H1 (cell line): ENCODE measurements around the gene HAPLN3. TPM values are rescaled to one million over a fixed set of nuclear protein-coding genes. Genes with fewer than 3 reads are reported as not detected.

Experiments used
- CTCF ChIA-PET: fragments of 300-600 bp; sonication (Branson Sonifier 250); formaldehyde crosslinking; loops from one replicate; lab custom pipeline; 2021; ENCODE audit not compliant: partially characterized antibody; lab: Charles Lee
- POLR2A ChIA-PET: fragments of 300-600 bp; sonication (Branson Sonifier 250); formaldehyde crosslinking; loops from one replicate; lab custom pipeline; 2021; ENCODE audit warnings: inconsistent platforms; ENCODE audit not compliant: partially characterized antibody; lab: Charles Lee
- DNase-seq, 2 experiments: peaks; one replicate each; pipeline versions ENCODE4 v3.0.0 to v3.0.0-alpha.2; 2010 to 2022; ENCODE audit warnings: low spot score in 2 of 2, low read depth in 1 of 2, mixed read lengths in 1 of 2
- FAIRE-seq: peaks from 2 replicates; lab custom pipeline; 2011; peaks lifted over from hg19 to GRCh38; lab: Jason Lieb, UNC
- H2AFZ ChIP-seq: 2 replicates; pipeline ENCODE4 v1.8.1; 2012; ENCODE audit warnings: low read length, inconsistent platforms
- H2AK5ac ChIP-seq: 2 replicates; pipeline ENCODE4 v1.6.1; 2013; ENCODE audit warnings: low read depth, low read length
- H2BK120ac ChIP-seq: replicated peaks from 2 replicates; pipeline ENCODE3; 2013; ENCODE audit warnings: low read depth, low read length, inconsistent platforms
- H2BK12ac ChIP-seq: 2 replicates; pipeline ENCODE4 v1.6.1; 2013; ENCODE audit warnings: low read depth, low read length
- H2BK15ac ChIP-seq: 2 replicates; pipeline ENCODE4 v1.6.1; 2013; ENCODE audit warnings: low read length
- H2BK20ac ChIP-seq: 2 replicates; pipeline ENCODE4 v1.6.1; 2013; ENCODE audit warnings: low read length
- H2BK5ac ChIP-seq: 2 replicates; pipeline ENCODE4 v1.6.1; 2013; ENCODE audit warnings: low read depth, low read length
- H3K14ac ChIP-seq: 2 replicates; pipeline ENCODE4 v1.6.1; 2013; ENCODE audit warnings: inconsistent platforms; ENCODE audit not compliant: insufficient read length
- H3K18ac ChIP-seq: 2 replicates; pipeline ENCODE4 v1.6.1; 2013; ENCODE audit warnings: low read length; ENCODE audit errors: extremely low read depth
- H3K23ac ChIP-seq: 2 replicates; pipeline ENCODE4 v1.6.1; 2013; ENCODE audit warnings: inconsistent platforms; ENCODE audit not compliant: insufficient read length
- H3K23me2 ChIP-seq: 2 replicates; pipeline ENCODE4 v1.6.1; 2013; ENCODE audit warnings: low read depth, low read length
- H3K27ac ChIP-seq: 2 replicates; pipeline ENCODE4 v1.6.1; 2011; ENCODE audit warnings: low read depth, low read length, inconsistent platforms
- H3K27me3 ChIP-seq, 4 experiments: replicated peaks in 1 of 4; 1 replicate in 1 of 4; 2 replicates in 3 of 4; pipeline versions ENCODE4 v1.6.1 to v1.8.1; 2011 to 2013; ENCODE audit warnings: low read length in 3 of 4, mild to moderate bottlenecking in 3 of 4, inconsistent platforms in 2 of 4, mixed read lengths in 2 of 4, moderate library complexity in 1 of 4; ENCODE audit not compliant: control insufficient read depth in 3 of 4, insufficient read depth in 3 of 4; ENCODE audit errors: extremely low read depth in 1 of 4
- H3K36me3 ChIP-seq, 4 experiments: 2 replicates each; pipeline versions ENCODE4 v1.6.1 to v1.8.1; 2011 to 2013; ENCODE audit warnings: mild to moderate bottlenecking in 4 of 4, low read length in 3 of 4, moderate library complexity in 2 of 4, control low read depth in 1 of 4, inconsistent platforms in 1 of 4; ENCODE audit not compliant: insufficient read depth in 4 of 4, control insufficient read depth in 2 of 4
- H3K4ac ChIP-seq: replicated peaks from 2 replicates; pipeline ENCODE3; 2013; ENCODE audit warnings: low read length, low read depth, mixed read lengths, inconsistent platforms; ENCODE audit not compliant: insufficient read length
- H3K4me1 ChIP-seq, 4 experiments: replicated peaks in 1 of 4; 1 replicate in 1 of 4; 2 replicates in 3 of 4; pipeline versions ENCODE4 v1.6.1 to v1.8.1; 2011 to 2013; ENCODE audit warnings: low read length in 3 of 4, inconsistent platforms in 2 of 4, mixed read lengths in 1 of 4; ENCODE audit not compliant: insufficient read depth in 4 of 4, control insufficient read depth in 3 of 4
- H3K4me2 ChIP-seq, 2 experiments: 2 replicates each; pipeline versions ENCODE4 v1.6.1 to v1.8.1; 2011 to 2013; ENCODE audit warnings: low read depth in 2 of 2, low read length in 2 of 2, control low read depth in 1 of 2, inconsistent platforms in 1 of 2, mild to moderate bottlenecking in 1 of 2; ENCODE audit not compliant: insufficient read depth in 1 of 2
- H3K4me3 ChIP-seq, 4 experiments: fragments of 200-600, 300-600 bp in 1 of 4; sonication (generic), shearing (Covaris generic), sonication (Bioruptor Twin) in 1 of 4; 2 replicates each; pipeline versions ENCODE4 v1.5.1 to v1.8.1; 2011 to 2016; ENCODE audit warnings: low read length in 4 of 4, low read depth in 3 of 4, control low read depth in 2 of 4, inconsistent platforms in 2 of 4, mild to moderate bottlenecking in 2 of 4, mixed read lengths in 1 of 4, moderate library complexity in 1 of 4; ENCODE audit not compliant: insufficient read depth in 2 of 4; ENCODE audit errors: extremely low read depth in 1 of 4
- H3K56ac ChIP-seq: replicated peaks from 2 replicates; pipeline ENCODE3; 2013; ENCODE audit warnings: low read depth, mild to moderate bottlenecking, mixed read lengths, low read length, inconsistent platforms; ENCODE audit not compliant: insufficient read length
- H3K79me1 ChIP-seq: 2 replicates; pipeline ENCODE4 v1.6.1; 2013; ENCODE audit warnings: low read depth, low read length, control low read depth
- H3K79me2 ChIP-seq, 2 experiments: 2 replicates each; pipeline versions ENCODE4 v1.6.1 to v1.8.1; 2012 to 2013; ENCODE audit warnings: low read length in 2 of 2, mild to moderate bottlenecking in 2 of 2, inconsistent platforms in 1 of 2; ENCODE audit not compliant: insufficient read depth in 2 of 2, control insufficient read depth in 1 of 2
- H3K9ac ChIP-seq, 4 experiments: replicated peaks in 1 of 4; 1 replicate in 1 of 4; 2 replicates in 3 of 4; pipeline versions ENCODE4 v1.6.1 to v1.8.1; 2011 to 2013; ENCODE audit warnings: low read depth in 3 of 4, low read length in 3 of 4, control low read depth in 2 of 4, mild to moderate bottlenecking in 2 of 4, moderate library complexity in 2 of 4, inconsistent platforms in 1 of 4; ENCODE audit errors: extremely low read depth in 1 of 4
- H3K9me3 ChIP-seq, 2 experiments: 2 replicates each; pipeline versions ENCODE4 v1.6.1 to v1.8.1; 2012 to 2013; ENCODE audit warnings: mild to moderate bottlenecking in 2 of 2, moderate library complexity in 2 of 2, control low read depth in 1 of 2, inconsistent platforms in 1 of 2, low read depth in 1 of 2, low read length in 1 of 2, mixed read lengths in 1 of 2; ENCODE audit not compliant: insufficient read depth in 2 of 2
- H4K20me1 ChIP-seq, 2 experiments: replicated peaks in 1 of 2; 2 replicates each; pipeline versions ENCODE3 to v1.8.1; 2011 to 2013; ENCODE audit warnings: inconsistent platforms in 2 of 2, low read length in 2 of 2, mild to moderate bottlenecking in 1 of 2; ENCODE audit not compliant: insufficient read depth in 2 of 2, control insufficient read depth in 1 of 2
- H4K5ac ChIP-seq: 2 replicates; pipeline ENCODE4 v1.6.1; 2013; ENCODE audit warnings: low read length, low read depth, mixed read lengths, inconsistent platforms; ENCODE audit not compliant: insufficient read length
- H4K8ac ChIP-seq: 2 replicates; pipeline ENCODE4 v1.8.0; 2013; ENCODE audit warnings: mild to moderate bottlenecking, moderate library complexity, low read length, inconsistent platforms; ENCODE audit not compliant: insufficient read depth; ENCODE audit errors: extremely low read depth
- H4K91ac ChIP-seq: replicated peaks from 2 replicates; pipeline ENCODE3; 2013; ENCODE audit warnings: low read length, mixed read lengths, inconsistent platforms; ENCODE audit not compliant: insufficient read length
- CBX8 ChIP-seq: fragments of 300-800, 300-1000 bp; sonication (generic); IDR thresholded peaks from 2 replicates; pipeline ENCODE4 v1.7.1; 2016; ENCODE audit warnings: low read depth, low read length, borderline replicate concordance
- POU5F1 ChIP-seq: IDR thresholded peaks from 2 replicates; pipeline ENCODE4 v1.6.1; 2011; ENCODE audit warnings: low read depth, mild to moderate bottlenecking, low read length, moderate library complexity
- RFX5 ChIP-seq: IDR thresholded peaks from 2 replicates; pipeline ENCODE4 v1.6.1; 2011; ENCODE audit warnings: low read depth, low read length, improper control_type of control experiment, borderline replicate concordance
- RNF2 ChIP-seq: fragments of 200-900, 300-1000 bp; sonication (generic); IDR thresholded peaks from 2 replicates; pipeline ENCODE4 v1.7.1; 2016; ENCODE audit warnings: borderline replicate concordance, low read depth, mild to moderate bottlenecking, antibody characterized with exemption, low read length; ENCODE audit not compliant: poor library complexity, severe bottlenecking; ENCODE audit errors: missing control alignments
- RXRA ChIP-seq: IDR thresholded peaks from 2 replicates; pipeline ENCODE4 v1.6.1; 2011; ENCODE audit warnings: low read depth, mild to moderate bottlenecking, low read length, moderate library complexity; ENCODE audit not compliant: insufficient read depth
- SIRT6 ChIP-seq: IDR thresholded peaks from one replicate; pipeline ENCODE4 v1.7.1; 2012; ENCODE audit warnings: low read length, inconsistent platforms
- SUZ12 ChIP-seq: fragments of 200-600 bp; sonication (generic); IDR thresholded peaks from 2 replicates; pipeline ENCODE4 v1.6.1; 2012; ENCODE audit warnings: mild to moderate bottlenecking, inconsistent platforms, low read length, moderate library complexity, mixed read lengths
- TAF1 ChIP-seq: IDR thresholded peaks from 2 replicates; pipeline ENCODE4 v1.6.1; 2011; ENCODE audit warnings: mild to moderate bottlenecking, low read depth, low read length
- TCF12 ChIP-seq: IDR thresholded peaks from 2 replicates; pipeline ENCODE4 v1.6.1; 2011; ENCODE audit warnings: low read depth, mild to moderate bottlenecking, low read length
- TEAD4 ChIP-seq: IDR thresholded peaks from 2 replicates; pipeline ENCODE4 v1.6.1; 2012; ENCODE audit warnings: low read depth, low read length, inconsistent platforms, mixed read lengths
- ZNF274 ChIP-seq: IDR thresholded peaks from 2 replicates; pipeline ENCODE4 v1.7.0; 2012; ENCODE audit warnings: low read length, borderline replicate concordance; ENCODE audit errors: extremely low read depth
- WGBS, 2 experiments: shearing (Covaris generic) in 1 of 2; methylation state at CpG; one replicate each; pipeline versions ENCODE4 v1.1.6 to v1.1.7; 2013 to 2015; ENCODE audit warnings: low lambda C conversion rate in 2 of 2, mixed read lengths in 2 of 2, inconsistent platforms in 1 of 2, low coverage in 1 of 2, missing lambda C conversion rate in 1 of 2; ENCODE audit not compliant: insufficient replicate concordance in 2 of 2, insufficient coverage in 1 of 2, insufficient read length in 1 of 2; ENCODE audit errors: extremely low coverage in 1 of 2, missing lambda C conversion rate in 1 of 2; 5-methylcytosine and 5-hydroxymethylcytosine counted together
- polyA plus RNA-seq, 7 experiments: library from polyadenylated mRNA; depleted of rRNA in 3 of 7; stranded (reverse) in 5 of 7; unstranded in 2 of 7; fragments of >200 nt in 5 of 7; fragments of 200-250 nt in 2 of 7; gene quantifications; 1 replicate in 5 of 7; 2 replicates in 1 of 7; 4 replicates in 1 of 7; pipeline versions ENCODE4 v1.2.1 to v1.2.3, GENCODE V29; 2011 to 2013; ENCODE audit warnings: missing spikeins in 2 of 7, mixed read lengths in 2 of 7
- total RNA-seq: library from RNA; stranded (reverse); fragmentation: NEBNext Ultra II Directional; extraction: Animal tissue kit (Norgen Biotek cat#: 25700); gene quantifications from 2 replicates; pipeline ENCODE4 v1.2.1, GENCODE V29; 2021
- TF ChIP-seq, protein P1 (sequence below): IDR thresholded peaks from 2 replicates; pipeline ENCODE4 v1.6.1; 2012; ENCODE audit warnings: inconsistent platforms
- TF ChIP-seq, protein P2 (sequence below): IDR thresholded peaks from 2 replicates; pipeline ENCODE4 v1.6.1; 2012; ENCODE audit warnings: inconsistent platforms

The HAPLN3 gene
- total and polyA plus RNA-seq, 2 of the 8 experiments (the other 6 are each of a cell fraction or from before 2014, with no cell fraction given): 76.2 to 79.7 TPM

DNA sequence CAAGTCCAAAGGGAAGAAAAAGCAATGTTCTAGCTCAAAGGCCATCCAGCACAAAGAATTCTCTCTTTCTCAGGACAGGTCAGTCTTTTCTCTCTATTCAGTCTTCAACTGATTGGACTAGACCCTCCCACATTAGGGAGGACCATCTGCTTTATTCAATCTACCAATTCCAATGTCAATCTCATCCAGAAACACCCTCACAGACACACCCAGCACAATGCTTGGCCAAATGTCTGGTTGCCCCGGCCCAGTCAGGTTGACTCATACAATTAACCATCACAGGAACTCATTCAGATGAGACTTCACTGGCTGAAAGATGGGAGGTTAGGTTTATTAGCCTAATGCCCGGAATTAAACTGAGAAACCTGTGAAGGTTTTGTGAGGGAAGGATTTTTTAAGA is 59.7 kb downstream of the HAPLN3 start:
- CTCF ChIA-PET: interaction anchor here (0.9 to 4.3 kb wide), 12 partner anchors 11 to 359 kb away, joined by 3 to 114 read pairs (median 9); no protein-coding TSS in a partner anchor
- no peak overlapping the region for H4K91ac ChIP-seq
- no peak overlapping the region for H3K27ac ChIP-seq
- TF ChIP-seq ZNF274 (no peak), TEAD4 (no peak), SUZ12 (no peak), RNF2 (no peak), RFX5 (no peak), CBX8 (no peak), TAF1 (no peak), SIRT6 (no peak), TCF12 (no peak), RXRA (no peak), POU5F1 (no peak)
- TF ChIP-seq, protein P1, sequence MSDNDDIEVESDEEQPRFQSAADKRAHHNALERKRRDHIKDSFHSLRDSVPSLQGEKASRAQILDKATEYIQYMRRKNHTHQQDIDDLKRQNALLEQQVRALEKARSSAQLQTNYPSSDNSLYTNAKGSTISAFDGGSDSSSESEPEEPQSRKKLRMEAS: no peak
- TF ChIP-seq, protein P2, sequence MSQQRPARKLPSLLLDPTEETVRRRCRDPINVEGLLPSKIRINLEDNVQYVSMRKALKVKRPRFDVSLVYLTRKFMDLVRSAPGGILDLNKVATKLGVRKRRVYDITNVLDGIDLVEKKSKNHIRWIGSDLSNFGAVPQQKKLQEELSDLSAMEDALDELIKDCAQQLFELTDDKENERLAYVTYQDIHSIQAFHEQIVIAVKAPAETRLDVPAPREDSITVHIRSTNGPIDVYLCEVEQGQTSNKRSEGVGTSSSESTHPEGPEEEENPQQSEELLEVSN: no peak

More for the DNA sequence above, 59.7 kb downstream of the HAPLN3 start:
- H3K4ac ChIP-seq: no peak overlapping the region
- no peak overlapping the region for H3K4me2 ChIP-seq
- H4K5ac ChIP-seq: no peak overlapping the region
- no peak overlapping the region for H2BK12ac ChIP-seq
- no peak overlapping the region for H3K14ac ChIP-seq
- H3K18ac ChIP-seq: no peak overlapping the region
- H3K79me2 ChIP-seq: no peaks in the 10 kb centered on the region
- FAIRE-seq (no peak), DNase-seq (no peak)
- H2BK20ac ChIP-seq: no peak overlapping the region
- H2AK5ac ChIP-seq: no peak overlapping the region
- H3K79me1 ChIP-seq: no peaks in the 10 kb centered on the region
- POLR2A ChIA-PET: no interaction called here
- no peak overlapping the region for H2AFZ ChIP-seq
- H3K27me3 ChIP-seq: no peaks in the 10 kb centered on the region; a peak in 1 of 7 replicates
- H3K23me2 ChIP-seq: no peaks in the 10 kb centered on the region; the same call in 1 of the 2 replicates
- H3K4me1 ChIP-seq: no peaks in the 10 kb centered on the region
- no peak overlapping the region for H2BK5ac ChIP-seq
- H3K4me3 ChIP-seq: no peak overlapping the region
- no peak overlapping the region for H3K9ac ChIP-seq
- no peak overlapping the region for H2BK15ac ChIP-seq
- 82% methylated on average over 2 of the region's 2 CpGs; no CpG with 5 or more reads in 1 of the 2 experiments for WGBS, 2 experiments
- no peak overlapping the region for H3K56ac ChIP-seq
- no peaks in the 10 kb centered on the region for H4K20me1 ChIP-seq
- H2BK120ac ChIP-seq: no peak overlapping the region
- no peak overlapping the region for H4K8ac ChIP-seq
- H3K36me3 ChIP-seq: no peaks in the 10 kb centered on the region
- no peaks in the 10 kb centered on the region for H3K9me3 ChIP-seq
- H3K23ac ChIP-seq: no peak overlapping the region
